NCI-H1048 (cell line): ENCODE data around the gene NT5DC2.

Experiments
- DNase-seq: peaks from one replicate; lab custom pipeline; 2025; lab: John Stamatoyannopoulos, UW

Gene NT5DC2

GRCh38 chr3:52533623-52534280 is at the start of gene NT5DC2:
Gene NT5DC2 (minus strand): TSS chr3:52533857. CDS start chr3:52533737, 120 bp downstream.
- peak; percentile 49 for DNase-seq

- DNase-seq = no peak
These were observed 40.7 kb upstream of the NT5DC2 start for GRCh38 chr3:52574056-52574965.

DNA sequence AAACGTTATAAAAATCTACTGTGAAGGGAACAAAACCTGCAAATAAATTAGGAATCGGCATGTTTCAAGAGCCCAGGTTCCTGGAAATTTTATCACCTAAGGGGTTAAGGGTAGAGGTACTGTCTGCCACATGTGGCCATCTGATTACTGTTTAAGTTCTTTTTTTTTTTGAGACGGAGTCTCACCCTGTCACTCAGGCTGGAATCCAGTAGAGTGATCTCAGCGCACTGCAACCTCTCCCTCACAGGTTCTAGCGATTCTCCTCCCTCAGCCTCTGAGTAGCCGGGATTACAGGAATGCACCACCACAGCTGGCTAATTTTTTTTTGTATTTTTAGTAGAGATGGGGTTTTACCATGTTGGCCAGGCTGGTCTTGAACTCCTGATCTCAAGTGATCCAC is 38.6 kb upstream of the NT5DC2 start:
- no peak for DNase-seq

DNA sequence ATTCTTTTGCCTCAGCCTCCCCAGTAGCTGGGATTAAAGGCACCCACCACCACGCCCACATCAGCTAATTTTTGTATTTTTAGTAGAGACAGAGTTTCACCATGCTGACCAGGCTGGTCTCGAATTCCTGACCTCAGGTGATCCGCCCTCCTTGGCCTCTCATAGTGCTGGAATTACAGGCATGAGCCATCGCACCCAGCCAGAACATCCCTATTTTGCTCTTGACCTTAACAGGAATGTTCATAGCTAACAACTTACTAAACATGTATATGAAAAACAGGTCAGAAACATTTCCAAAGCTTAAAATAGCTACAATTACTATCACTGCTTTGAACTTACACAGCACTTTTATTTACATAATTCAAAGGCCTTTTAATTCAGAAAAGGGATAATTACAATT is 36.4 kb upstream of the NT5DC2 start:
- no peak for DNase-seq

GRCh38 chr3:52568069-52568468 is 34.4 kb upstream of the NT5DC2 start:
- no peak for DNase-seq

DNA sequence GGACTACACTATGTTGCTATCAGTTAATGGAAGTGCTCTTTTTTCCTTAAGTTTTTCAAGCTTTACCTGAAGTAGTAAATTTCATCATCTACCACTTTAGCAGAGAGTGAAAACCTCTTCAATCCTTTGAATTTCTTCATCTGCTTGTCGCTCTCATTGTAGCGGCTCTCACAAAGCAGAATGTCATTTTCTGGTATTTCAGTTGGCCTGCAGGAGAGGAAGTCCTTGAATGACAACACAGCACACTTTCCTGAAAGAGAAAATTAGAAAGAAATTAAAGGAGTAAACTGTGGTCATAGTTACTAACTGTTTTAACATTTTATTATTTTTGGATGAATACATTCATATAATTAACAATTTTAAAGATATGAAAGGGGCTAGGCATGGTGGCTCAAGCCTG is 30.3 kb upstream of the NT5DC2 start:
- no peak for DNase-seq

DNA sequence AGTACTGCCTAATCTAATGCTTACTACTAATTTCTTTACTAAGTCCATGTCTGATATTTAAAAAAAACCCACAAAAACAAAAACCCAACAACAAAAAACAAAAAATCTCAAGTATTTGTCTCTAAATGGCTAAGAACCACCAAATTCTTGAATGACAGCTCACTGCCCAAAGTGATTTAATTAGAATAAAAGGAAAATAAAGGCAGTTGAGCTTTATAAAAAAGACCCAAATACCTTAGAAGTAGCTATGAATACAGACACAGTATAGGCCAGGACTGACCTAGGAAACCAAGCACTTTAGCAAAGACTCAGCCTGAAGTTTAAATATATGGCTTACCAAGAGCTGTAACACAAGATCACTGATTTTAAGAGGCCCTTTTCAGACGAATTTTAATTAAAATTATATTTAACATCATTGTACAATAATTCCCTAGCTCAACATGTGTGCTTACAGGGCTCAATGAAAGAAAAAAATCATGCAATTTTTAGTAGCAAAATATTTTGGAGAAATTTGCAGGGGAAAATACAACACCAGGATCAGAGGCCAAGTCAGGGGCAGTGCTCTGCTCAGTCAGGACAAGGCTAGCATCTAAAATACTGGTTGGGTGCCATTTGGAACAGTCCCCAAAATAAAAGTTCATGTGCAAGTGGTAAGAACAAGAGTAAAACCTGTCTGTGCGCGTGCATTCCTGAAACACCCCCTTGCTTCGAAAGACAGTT is 27.5 kb upstream of the NT5DC2 start:
- no peak for DNase-seq

GRCh38 chr3:52558436-52558835 is 24.8 kb upstream of the NT5DC2 start:
- DNase-seq = no peak

DNA sequence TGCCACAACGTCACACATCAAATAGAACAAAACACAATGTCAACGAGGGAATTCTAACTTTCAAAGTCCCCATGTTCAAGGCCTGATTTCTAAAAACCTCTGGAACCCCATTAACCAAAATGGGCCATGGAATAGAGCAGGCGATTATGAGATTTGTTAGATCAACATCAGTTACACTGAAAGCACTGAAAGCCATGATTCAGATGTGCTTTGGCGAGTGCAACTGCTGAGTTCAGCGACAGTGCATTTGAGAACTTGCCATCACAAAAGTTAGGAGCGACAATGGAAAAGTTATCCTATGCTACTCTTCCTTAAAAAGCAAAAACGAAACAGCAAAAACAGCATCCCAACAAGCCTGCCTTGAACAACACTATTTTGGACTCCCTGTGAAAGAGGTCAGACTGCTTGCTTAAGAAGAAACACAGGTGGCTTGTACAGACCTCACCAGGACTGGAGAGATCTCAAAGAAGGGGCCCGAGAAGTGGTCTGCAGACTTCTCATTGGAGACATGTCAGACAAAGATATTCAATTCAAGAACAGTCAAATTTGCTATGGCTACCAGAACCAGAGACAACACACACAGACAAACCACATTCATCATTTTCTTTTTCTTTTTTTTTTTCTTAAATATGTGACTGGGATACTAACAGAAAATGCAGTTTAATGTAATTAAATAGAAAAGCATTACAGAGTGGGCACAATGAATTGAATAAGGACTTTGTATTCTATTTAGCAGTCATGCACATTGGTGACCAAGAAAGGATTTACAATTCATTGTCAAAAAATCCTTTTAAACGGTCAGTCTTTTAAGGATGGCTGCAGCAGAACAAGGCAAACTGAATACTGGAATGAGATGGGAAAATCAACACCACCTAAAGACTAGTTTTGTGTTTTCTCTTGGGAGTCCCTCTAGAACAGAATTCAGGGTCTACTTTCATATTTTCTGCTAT is 23.6 kb upstream of the NT5DC2 start:
- DNase-seq = no peak

DNA sequence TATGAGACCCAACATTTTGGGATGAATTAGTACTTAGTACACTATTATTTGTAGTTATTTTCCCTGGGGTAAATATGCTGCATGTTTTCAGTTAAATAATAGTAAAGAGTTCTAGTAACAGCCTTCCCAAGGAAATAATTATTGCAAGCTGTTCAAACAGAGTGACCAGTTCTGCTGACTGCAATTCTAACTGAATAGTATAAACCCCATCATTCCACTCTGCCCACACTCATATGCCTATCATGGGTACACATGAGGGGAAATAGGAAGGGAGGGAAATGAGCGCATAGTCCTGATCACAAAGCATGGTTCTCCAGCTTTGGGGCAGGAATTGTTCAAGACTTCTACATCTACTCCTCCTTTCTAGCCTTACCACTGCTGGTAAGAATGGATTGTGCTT is 21.4 kb upstream of the NT5DC2 start:
- no peak for DNase-seq

DNA sequence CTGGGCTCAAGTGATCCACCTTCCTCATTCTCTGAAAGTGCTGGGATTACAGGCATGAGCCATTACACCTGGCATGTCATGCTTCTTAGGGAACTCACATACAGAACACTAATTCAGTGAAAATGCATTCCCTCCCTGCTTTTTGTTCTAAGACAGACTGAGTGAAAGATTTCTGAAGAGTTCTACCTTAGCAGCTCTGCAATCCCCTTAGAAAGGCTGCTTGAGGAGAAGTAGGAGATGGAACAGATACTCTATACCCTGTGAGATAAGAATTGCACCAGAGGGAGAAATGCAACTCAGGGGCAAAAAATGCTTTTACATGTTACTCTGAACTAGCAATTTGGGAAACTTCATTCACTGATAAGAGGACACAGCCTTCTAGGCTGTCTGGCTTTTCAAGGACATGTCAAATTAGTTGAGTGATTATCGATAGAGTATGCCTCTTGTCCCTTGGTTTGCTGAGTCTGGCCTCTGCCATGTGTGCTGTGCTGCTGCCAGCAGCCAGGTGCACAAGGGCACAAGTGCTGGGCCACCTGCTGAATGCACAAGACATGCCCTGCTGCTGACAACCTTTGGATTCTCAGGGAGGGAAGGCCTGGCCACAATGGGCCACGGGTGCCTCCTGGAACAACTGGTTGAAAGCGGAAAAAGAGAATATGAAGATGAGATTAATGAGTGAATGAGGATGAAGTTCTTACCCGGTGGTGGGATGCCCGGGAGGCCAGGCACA is 20.5 kb upstream of the NT5DC2 start:
- DNase-seq = no peak

DNA sequence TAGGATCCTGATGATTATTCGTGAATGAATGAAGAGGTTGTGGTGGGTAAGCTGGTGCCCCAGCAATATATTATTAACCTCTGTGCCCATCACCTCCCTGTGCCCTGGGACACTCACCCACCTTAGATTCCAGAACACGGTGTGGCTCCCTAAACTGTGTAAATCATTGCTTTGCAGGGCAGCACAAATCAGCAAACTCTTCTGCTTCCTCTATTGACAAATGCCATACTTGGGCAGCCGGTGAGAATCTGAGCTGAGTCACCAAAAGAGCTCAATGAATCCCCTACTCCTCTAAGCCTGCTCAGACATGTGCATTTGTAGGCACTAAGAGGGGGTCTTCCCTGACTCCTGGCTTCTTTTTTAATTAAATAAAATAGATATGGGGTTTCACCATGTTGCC is 18.4 kb upstream of the NT5DC2 start:
- DNase-seq = no peak

DNA sequence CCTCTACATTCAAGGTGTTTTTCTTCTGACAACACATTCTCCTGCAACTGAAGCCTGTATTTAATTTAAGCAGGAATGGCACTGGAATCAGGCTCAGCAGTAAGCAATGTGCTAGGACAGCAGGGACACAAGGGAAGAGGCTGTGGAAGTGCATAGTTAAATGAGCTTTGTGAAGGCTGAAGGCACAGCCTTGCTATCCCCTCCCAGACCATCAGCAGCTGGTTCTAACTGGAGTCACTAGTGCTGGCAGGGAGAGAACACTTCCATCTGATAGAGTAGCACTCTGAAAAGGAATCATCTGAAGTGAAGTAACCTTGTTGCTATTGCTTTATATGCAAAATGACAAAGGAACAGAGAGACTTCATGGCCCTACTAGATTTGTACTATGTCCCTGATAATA is 17.5 kb upstream of the NT5DC2 start:
- DNase-seq = no peak

DNA sequence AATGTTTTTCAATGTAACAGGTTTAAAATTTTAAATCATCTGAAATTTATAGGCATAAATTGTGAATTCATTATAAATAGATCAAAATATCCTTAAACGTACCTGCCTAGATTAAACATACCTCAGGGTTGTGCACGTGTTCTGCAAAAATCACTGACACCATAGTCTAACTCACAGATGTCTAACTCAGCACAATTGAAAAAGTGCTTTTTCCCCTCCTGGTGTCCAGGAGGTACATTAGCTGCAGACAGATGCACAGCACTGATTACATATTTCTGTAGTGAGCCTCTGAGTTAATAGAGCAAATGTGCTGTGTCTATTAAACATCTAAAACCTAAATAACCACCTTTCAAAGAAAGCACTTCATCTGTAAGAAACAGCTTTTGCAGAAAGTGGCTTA is 13.5 kb upstream of the NT5DC2 start:
- DNase-seq = no peak

DNA sequence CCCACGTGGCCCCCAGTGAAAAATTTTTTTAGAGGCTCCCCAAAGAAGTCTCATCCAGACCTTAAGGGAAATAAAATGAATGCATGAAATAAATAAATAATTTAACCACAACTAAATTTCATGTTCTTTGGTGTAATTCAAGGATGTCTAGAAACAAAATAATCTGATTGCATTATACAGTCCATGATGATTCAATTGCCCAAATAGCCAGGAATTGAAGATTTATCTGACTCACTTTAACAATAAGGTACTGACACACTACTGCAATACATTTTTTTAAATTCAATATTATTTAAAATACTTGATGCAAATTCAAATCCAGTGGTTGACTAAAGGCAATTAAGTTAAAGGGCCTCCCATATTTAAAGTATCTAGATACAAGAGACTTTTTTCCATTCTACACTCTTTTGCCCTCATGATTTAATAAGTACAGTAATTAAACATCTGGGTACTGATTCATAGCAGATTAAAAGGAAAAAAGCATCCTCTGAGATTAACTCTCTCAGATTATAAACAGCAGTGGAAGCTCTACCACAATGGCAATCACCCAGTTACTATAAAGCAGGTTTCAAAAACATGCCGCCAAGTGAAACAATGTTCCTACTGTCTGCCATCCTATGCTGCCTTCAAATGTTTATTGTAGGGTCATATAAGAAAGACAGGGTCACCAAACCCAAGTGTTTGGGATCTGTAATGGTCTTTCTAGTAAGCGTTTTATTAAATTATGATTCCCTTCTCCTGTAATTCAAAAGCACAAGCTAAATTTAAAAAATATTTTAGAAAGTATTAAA is 12.6 kb upstream of the NT5DC2 start:
- DNase-seq = no peak

GRCh38 chr3:52544937-52545336 is 11.3 kb upstream of the NT5DC2 start:
- DNase-seq = no peak

DNA sequence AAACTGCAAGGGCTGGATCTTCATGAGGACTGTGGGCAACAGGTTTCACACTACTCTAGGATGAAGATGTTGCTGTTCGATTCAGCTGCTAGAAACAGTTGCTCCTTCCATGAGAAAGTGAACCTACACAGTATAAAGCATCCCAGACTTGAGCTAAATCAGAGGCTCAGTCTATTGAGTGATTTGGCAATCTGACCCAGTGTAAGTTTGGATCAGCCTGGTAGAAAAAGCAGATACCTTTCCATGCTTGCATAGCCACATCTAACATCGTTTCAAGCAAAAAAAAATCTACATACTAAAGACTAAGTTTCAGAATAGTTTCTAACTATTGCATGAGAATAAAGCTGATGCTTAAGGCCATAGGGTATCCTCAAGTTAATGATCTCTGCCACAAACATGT is 7.4 kb upstream of the NT5DC2 start:
- DNase-seq = no peak

- no peak for DNase-seq
These were observed 5.5 kb upstream of the NT5DC2 start for GRCh38 chr3:52539010-52539653.

DNA sequence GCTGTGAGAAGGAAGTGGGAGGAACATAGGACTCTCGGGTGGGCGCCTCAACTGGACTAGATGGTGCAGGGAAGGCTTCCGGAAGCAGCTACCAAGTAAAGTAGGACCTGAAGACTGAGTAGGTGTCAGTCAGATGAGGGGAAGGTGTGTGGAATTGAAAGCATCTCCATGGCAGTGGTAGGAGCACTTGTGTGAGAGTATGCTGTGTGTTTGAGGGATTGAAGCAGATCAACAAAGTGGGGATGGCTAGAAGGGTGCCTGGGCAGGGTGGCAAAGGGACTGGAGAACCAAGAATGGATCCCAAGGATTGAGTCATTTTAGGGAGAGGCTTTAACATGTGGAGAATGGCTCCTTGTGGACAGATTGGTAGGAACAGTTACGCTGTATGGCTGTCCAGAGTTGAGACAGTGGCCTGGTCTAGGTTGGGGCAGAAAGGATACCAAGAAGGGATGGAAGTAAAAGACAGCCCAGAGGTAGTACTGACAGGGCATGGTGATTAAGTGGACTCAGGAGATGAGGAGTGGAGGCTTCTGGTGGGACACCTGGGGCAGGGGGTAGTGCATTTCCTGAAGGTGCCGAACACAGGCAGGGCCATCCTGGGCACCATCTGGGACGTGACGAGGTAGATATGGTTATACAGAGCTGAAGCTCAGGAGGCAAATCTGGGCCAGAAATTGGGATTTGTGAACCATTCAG is 4.2 kb upstream of the NT5DC2 start:
- DNase-seq = no peak
